GM12872 (cell line): ENCODE data around the gene GNB3.

Source experiments
- CTCF ChIP-seq: IDR thresholded peaks from 3 replicates; pipeline ENCODE4 v1.5.1; 2011; ENCODE audit warnings: low read depth, mild to moderate bottlenecking, low read length, moderate library complexity; ENCODE audit not compliant: insufficient read depth

Gene GNB3

GRCh38 chr12:6866920-6867412, 26.2 kb downstream of the GNB3 start:
- no peak for TF ChIP-seq CTCF

- 0 out of 3 replicates have a peak, but pooled peaks have one; percentile 1 for TF ChIP-seq CTCF
These were observed 26.9 kb downstream of the GNB3 start, which contains the start of gene TPI1 for GRCh38 chr12:6867413-6868210. TSS of gene TPI1 (plus strand) at chr12:6867531. CDS start at chr12:6867567, 36 bp downstream.

- peak; percentile 43; the same call in 2 of the 3 replicates for TF ChIP-seq CTCF
These were observed 27.7 kb downstream of the GNB3 start for GRCh38 chr12:6868211-6869048.

GRCh38 chr12:6869049-6870021, 28.6 kb downstream of the GNB3 start:
- peak; percentile 95 for TF ChIP-seq CTCF

- TF ChIP-seq CTCF, result no peak
These were observed 30.6 kb downstream of the GNB3 start for GRCh38 chr12:6871052-6871957.
